A204.1 (cell line): ENCODE results near the gene TSLP.

ENCODE experiments used
- FAIRE-seq: peaks from 2 replicates; lab custom pipeline; 2012; peaks lifted over from hg19 to GRCh38; lab: Jason Lieb, UNC

Gene TSLP

GRCh38 chr5:111071413-111071812 is at the start of gene TSLP:
Gene TSLP, plus strand, starts transcription at chr5:111071713. Its CDS starts 178 bp downstream, at chr5:111071891.
- FAIRE-seq: no peak

- FAIRE-seq: no peak
Observed at GRCh38 chr5:111022301-111022700, 49.2 kb upstream of the TSLP start.

DNA sequence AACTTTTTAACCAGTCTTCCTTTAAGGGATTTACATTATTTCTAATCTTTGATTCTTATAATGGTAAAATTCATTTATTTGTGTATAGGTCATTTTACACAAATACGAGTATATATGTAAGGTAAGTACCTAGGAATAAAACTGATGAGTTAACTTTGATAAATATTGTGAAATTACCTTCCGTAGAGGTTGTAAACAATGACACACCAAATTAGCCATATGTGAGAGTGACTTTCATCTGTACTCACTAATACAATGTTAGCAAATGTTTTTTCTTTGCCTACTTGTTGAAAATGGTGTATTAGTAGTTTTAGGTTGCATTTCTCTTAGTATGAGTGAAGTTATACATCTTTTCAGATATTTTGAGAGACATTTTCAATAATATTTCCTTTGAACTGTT is 42.6 kb upstream of the TSLP start:
- FAIRE-seq: no peak

DNA sequence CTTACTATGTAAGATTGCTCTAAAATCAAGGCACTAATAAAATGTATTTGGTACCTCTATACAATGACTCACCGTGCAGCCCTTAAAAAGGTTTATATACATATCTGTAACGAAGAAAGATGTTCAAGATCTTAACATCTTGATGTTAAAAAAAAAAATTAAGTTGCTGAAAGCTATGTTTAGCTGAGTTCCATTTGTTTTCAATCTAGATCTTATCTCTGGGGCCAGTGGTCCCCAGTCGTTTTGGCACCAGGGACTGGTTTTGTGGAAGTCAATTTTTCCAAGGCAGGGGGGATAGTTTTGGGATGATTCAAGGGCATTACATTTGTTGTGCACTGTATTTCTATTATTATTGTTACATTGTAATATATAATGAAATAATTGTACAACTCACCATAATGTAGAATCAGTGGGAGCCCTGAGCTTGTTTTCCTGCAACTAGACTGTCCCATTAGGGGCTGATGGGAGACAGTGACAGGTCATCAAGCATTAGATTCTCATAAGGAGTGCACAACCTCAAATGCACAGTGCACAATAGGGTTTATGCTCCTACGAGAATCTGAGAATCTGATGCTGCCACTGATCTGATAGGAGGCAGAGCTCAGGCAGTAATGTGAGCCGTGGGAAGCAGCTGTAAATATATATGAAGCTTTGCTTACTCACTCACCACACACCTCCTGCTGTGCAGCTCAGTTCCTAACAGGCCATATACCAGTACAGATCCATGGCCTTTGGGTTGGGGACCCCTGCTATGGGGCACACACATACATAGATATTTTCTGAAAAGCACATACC is 27.6 kb upstream of the TSLP start:
- no peak for FAIRE-seq

- FAIRE-seq: no peak
Observed at GRCh38 chr5:111058064-111058463, 13.4 kb upstream of the TSLP start.

DNA sequence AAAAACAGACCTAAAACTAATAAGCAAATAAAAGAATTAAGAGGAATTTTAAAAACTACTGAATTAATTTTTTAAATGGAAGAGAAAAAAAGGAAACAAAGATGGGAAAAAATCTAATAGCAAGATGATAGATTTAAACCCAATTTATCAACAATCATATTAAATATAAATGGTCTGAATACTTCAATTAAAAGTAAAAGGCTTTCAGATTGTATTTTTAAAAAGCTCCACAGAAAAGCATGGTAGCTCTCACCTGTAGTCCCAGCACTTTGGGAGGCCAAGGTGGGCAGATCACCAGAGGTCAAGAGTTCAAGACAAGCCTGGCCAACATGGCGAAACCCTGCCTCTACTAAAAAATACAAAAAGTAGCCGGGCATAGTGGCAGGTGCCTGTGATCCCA is 11.3 kb upstream of the TSLP start:
- no peak for FAIRE-seq

- FAIRE-seq: no peak
Observed at GRCh38 chr5:111061618-111062017, 9.9 kb upstream of the TSLP start.

- FAIRE-seq: no peak
Observed at GRCh38 chr5:111063709-111064322, 7.7 kb upstream of the TSLP start.

GRCh38 chr5:111066261-111066938 is 5.1 kb upstream of the TSLP start:
- FAIRE-seq: no peak

- FAIRE-seq: no peak
Observed at GRCh38 chr5:111068213-111068612, 3.3 kb upstream of the TSLP start.

- no peak for FAIRE-seq
Observed at GRCh38 chr5:111069839-111070238, 1.7 kb upstream of the TSLP start.

- no peak for FAIRE-seq
Observed at GRCh38 chr5:111070272-111071134, 1.0 kb upstream of the TSLP start.

- FAIRE-seq: no peak
Observed at GRCh38 chr5:111072949-111073682, 1.6 kb downstream of the TSLP start.

- no peak for FAIRE-seq
Observed at GRCh38 chr5:111074244-111074643, 2.7 kb downstream of the TSLP start.

DNA sequence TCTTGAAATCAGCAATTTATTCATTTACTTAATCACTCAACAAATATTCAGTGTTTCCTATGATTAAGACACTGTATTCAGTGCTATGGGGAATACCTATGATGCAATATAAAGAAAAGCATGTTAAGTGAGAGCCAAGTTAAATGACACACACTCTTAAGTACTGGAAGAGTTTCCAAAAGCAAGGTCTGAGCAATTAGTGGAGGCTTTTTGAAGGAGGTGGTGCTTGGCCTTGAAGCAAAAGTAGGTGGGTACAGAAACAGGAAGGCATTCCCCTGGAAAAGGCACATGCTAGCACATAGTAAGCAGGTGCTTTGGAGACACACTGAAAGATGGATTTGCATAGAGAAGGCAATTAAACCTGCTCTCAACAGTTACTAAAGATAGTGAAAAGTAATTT is 4.0 kb downstream of the TSLP start:
- no peak for FAIRE-seq

GRCh38 chr5:111076091-111076490 is 4.6 kb downstream of the TSLP start:
- no peak for FAIRE-seq

DNA sequence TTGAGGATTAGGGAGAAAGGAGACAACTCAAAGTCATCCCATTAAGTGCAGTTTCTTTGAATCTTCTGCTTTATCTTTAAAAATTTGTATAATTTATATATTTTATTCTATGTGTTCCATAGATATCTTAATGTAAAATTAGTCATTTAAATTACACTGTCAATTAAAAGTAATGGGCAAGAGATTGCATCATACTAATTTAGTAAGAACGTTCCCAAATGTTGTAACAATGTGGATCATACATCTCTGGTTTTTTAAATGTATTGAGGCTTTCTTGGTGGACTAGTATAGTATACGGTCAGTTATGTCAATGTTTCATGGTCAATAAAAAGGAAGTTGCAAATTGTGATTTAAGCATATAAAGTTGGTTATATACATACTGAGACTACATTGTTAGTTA is 6.2 kb downstream of the TSLP start:
- no peak for FAIRE-seq

DNA sequence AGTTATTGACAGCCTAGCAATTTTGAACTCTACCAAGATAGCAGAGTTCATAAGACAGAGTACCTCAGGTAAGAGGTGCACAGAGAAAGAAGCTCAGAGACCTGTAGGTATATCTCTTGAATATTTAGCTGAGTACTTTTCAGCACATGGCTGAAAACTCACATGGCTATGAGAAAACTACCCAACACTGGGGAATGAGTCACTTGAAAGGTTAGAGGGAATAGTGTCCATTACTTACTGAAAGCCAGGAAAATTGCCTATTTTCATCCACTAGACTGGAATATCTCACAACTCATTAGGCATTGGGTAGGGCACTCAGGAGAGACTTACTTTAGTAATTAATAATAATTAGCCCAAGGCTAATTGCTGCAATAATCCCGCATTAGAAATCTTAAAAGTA is 8.3 kb downstream of the TSLP start:
- FAIRE-seq: no peak

- no peak for FAIRE-seq
Observed at GRCh38 chr5:111083323-111083722, 11.8 kb downstream of the TSLP start.

DNA sequence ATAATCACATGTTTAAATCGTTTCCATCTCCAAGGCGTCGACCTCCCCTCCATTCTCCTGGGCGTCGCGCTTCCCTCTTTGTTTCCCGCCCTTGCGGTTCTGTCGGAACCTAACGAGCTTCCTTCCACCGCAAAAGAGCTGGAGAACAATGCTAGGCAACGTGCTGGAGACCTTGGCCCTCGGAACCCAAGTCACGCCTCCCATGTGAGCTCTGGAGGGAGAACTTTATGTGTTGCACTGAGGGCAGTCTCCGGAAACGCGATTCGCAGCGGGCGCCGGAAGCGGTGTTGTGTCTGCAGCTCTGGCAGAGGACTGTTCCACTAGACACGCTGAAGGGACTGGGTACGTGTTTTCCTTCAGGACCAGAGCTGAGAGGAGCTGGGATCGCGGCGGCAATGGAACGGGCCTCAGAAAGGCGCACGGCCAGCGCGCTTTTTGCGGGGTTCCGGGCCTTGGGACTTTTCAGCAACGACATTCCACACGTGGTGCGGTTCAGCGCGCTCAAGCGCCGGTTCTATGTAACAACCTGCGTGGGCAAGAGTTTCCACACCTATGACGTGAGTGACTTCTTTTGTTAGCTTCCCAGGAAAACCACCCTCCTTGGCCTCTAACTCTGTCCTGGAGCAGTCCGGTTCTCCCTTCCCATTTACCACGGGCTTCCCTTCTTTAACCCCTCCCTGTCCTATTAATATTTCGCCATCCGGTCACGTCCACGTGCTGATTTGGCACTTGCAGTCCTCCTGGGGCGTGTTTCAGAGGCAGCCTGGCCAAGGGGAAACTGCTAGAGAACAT is 20.7 kb downstream of the TSLP start, which contains the start of gene WDR36:
TSS of gene WDR36 (plus strand) at position 287 of the 792 bp plus-strand sequence. CDS start at position 396, 109 bp downstream.
- FAIRE-seq: no peak

- no peak for FAIRE-seq
Observed at GRCh38 chr5:111095982-111096381, 24.5 kb downstream of the TSLP start.
